NCI-H82 treated with DMSO at 0.1 percent for 48 hours (cell line): Measurements from ENCODE around the gene MGAT4A.
"Not testable (repeated sequence)": the region's sequence is repeated elsewhere in the genome, so short reads cannot be mapped to it uniquely, and the experiment has no call there.

Experiments
- DNase-seq: peaks from one replicate; lab custom pipeline; 2025; ENCODE audit not compliant: unreplicated experiment; lab: John Stamatoyannopoulos, UW

Gene MGAT4A

DNA sequence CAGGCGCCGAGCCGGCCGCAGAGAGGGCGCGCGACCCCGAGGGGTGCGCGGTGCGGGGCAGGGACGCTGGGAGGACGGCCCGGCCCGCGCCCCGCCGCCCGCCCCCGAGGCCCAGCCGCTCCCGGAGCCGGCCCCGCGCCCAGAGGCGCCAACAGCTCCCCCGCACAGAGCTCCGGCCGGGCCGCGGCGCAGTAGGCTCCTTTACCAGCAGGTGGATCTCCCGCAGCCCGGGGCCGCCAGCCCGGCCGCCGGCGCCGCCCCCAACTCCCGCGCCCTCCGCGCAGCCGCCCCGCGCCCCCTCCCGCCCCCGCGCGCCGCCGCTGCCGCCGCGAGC lies 258 bp downstream of the MGAT4A start:
- DNase-seq = no peak

DNA sequence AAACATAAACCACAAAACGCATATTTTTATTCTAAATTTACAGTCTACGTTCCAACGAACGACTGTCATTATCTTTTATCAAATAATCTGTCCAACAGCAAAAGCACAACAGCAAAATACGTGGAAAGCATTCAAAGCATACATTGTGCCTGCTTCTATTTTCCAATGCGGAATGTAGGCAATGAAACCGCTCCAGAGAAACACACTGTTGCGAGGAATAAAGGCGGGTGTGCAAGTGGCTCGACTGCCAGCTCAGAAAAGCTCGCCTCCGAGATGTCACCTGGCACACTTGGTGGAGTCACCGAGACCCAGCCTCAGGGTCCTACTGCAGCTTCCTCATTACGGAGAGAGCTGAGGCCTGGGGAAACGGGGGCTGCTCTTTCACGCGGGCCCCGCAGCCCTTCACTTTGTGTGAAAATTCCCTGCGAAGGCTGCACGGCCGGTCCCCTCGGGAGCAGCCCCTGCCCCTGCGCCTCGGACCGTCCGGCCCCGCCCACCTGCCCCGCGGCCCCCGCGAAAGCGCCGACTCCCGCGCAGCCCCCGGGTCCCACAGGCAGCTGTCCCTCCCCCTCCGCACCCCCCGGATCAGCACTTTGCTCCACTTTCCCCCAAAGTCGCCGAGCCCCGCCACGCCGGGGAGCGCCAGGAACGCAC lies 752 bp downstream of the MGAT4A start:
- DNase-seq = no peak

DNA sequence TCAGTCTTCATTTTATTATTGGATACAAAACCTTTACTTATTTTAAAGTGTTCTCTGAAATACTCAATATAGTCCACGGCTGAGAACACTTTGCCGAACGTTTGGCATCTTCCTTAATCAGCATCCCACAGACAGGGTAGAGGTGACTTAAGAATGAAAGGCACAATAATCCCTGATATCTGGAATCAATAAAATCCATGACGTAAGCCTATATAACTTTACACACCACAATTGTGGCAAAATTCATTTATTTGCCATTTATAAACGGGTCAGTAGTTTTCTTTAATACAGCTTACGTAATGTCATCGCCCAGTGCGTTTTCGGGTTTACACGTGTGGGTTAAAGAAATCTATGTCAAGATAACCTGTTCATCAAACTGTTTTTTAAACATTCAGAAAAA lies 1.3 kb downstream of the MGAT4A start:
- DNase-seq = no peak

DNA sequence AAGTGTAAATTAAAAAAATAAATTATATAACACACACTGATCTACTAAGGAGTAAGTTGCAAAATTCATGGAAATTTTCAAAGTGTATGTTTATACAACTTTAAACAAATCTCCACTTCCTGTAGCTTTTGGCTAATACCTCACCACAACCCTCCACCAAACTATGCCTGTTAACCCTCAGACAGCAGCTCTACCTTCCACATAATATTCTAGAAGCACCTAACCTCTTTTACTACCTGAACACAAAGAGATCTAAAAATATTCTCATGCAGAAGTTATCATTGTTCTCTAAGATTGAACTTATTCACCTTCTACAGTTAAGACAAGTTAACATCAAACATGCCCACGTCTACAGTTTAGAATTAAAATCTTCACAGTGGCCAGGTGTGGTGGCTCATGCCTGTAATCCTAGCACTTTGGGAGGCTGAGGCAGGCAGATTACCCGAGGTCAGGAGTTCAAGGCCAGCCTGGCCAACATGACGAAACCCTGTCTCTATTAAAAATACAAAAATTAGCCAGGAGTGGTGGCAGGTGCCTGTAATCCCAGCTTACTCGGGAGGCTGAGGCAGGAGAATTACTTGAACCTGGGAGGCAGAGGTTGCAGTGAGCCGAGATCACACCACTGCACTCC lies 2.7 kb downstream of the MGAT4A start:
- DNase-seq = not testable (repeated sequence)

DNA sequence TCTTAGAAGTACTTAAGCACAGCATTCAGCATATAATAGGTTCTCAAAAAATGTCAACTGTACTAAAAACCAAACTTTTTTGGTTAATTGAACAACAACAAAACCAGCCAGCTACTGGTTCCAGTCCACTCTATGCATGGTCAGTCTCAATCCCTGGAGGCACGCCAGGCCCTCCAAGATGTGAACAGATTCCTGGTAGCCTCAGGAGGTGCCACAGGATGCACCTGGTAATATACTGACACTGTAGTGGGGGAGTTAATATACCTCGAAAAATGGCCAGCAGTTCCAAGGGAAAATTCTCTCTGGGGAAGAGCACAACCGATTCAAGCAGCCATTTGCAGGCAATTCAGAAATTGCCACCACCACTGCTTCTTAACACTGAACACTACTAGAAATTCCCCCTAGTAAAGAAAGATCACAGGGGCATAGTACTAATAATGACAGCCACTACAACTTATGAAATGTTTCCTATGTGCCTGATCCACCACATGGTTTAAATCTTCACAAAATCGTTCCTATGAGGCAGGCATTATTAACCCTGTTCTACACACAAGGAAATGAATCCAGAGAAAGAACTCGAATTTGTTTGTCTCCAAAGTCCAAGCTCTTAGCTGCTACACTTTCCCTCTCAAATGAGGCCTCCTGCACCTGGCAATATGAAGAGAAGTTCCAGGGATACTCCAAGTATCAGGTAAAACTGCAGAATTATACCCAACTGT lies 3.4 kb downstream of the MGAT4A start:
- DNase-seq = no peak

- no peak for DNase-seq
These were observed 4.1 kb downstream of the MGAT4A start for GRCh38 chr2:98726735-98727368.

- no peak for DNase-seq
These were observed 4.7 kb downstream of the MGAT4A start for GRCh38 chr2:98726205-98726604.

- no peak for DNase-seq
These were observed 10.6 kb downstream of the MGAT4A start for GRCh38 chr2:98720286-98720685.

- DNase-seq = no peak
These were observed 13.3 kb downstream of the MGAT4A start for GRCh38 chr2:98717621-98718020.

- no peak for DNase-seq
These were observed 14.1 kb downstream of the MGAT4A start for GRCh38 chr2:98716786-98717185.

DNA sequence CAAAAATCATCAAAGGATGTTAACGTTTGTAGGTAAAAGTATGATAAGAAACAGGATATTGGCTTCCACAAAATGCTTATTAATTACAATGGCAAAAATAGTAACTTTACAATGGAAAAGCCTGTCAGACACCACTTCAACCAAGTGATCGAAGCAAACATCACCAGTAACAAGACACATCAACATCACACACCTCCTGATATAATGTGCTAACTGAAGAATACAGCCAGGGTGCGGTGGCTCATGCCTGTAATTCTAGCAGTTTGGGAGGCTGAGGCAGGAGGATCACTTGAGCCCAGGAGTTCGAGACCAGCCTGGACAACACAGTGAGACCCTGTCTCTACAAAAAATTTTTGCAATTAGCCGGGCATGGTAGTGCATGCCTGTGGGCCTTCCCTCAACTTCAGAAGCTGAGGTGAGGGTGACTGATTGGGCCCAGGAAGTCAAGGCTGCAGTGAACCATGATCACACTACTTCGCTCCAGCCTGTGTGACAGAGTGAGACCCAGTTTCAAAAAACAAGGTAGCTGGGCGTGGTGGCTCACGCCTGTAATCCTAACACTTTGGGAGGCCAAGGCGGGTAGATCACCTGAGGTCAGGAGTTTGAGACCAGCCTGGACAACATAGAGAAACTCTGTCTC lies 15.0 kb downstream of the MGAT4A start:
- DNase-seq = no peak

- DNase-seq = no peak
These were observed 17.5 kb downstream of the MGAT4A start for GRCh38 chr2:98713332-98714015.

- DNase-seq = no peak
These were observed 18.8 kb downstream of the MGAT4A start for GRCh38 chr2:98712145-98712544.

GRCh38 chr2:98711506-98711905 lies 19.4 kb downstream of the MGAT4A start:
- DNase-seq = no peak

- DNase-seq = no peak
These were observed 20.2 kb downstream of the MGAT4A start for GRCh38 chr2:98710734-98711133.

- no peak for DNase-seq
These were observed 21.4 kb downstream of the MGAT4A start for GRCh38 chr2:98709535-98709934.

- DNase-seq = no peak
These were observed 22.3 kb downstream of the MGAT4A start for GRCh38 chr2:98708396-98709186.

- no peak for DNase-seq
These were observed 24.3 kb downstream of the MGAT4A start for GRCh38 chr2:98706591-98706990.

- DNase-seq = no peak
These were observed 25.7 kb downstream of the MGAT4A start for GRCh38 chr2:98705333-98705617.
